GM23338 (cell line): ENCODE data around the gene PLAAT3. TPM values are rescaled to one million over a fixed set of nuclear protein-coding genes. Genes with fewer than 3 reads are reported as not detected.

Experiments used
- ATAC-seq: fragments of 200-7000 bp; cut with Tn5 transposase; 3 replicates; pipeline ENCODE4 v1.9.1; 2020
- DNase-seq: peaks from one replicate; pipeline ENCODE4 v3.0.0-alpha.2; 2015; ENCODE audit warnings: low spot score
- H2AFZ ChIP-seq: fragments of 200-600 bp; sonication (generic); 2 replicates; pipeline ENCODE4 v1.8.0; 2016; ENCODE audit warnings: antibody characterized with exemption, mild to moderate bottlenecking, moderate library complexity
- H3F3A ChIP-seq: fragments of 200-600 bp; sonication (generic); replicated peaks from 2 replicates; pipeline ENCODE4 v1.8.0; 2017; ENCODE audit warnings: antibody characterized with exemption, mixed run types, low read depth
- H3K27ac ChIP-seq: fragments of 200-600 bp; sonication (generic); 2 replicates; pipeline ENCODE4 v1.6.1; 2016; ENCODE audit warnings: low read depth
- H3K27me3 ChIP-seq: fragments of 200-600 bp; sonication (generic); 2 replicates; pipeline ENCODE4 v1.8.0; 2016; ENCODE audit warnings: mild to moderate bottlenecking, mixed run types, moderate library complexity; ENCODE audit not compliant: insufficient read depth
- H3K36me3 ChIP-seq: fragments of 200-600 bp; sonication (generic); 2 replicates; pipeline ENCODE4 v1.8.0; 2016; ENCODE audit warnings: mild to moderate bottlenecking; ENCODE audit not compliant: insufficient read depth
- H3K4me1 ChIP-seq: fragments of 200-600 bp; sonication (generic); 2 replicates; pipeline ENCODE4 v1.8.0; 2016; ENCODE audit warnings: mild to moderate bottlenecking, moderate library complexity; ENCODE audit not compliant: insufficient read depth
- H3K4me2 ChIP-seq: fragments of 200-600 bp; sonication (generic); 2 replicates; pipeline ENCODE4 v1.7.1; 2017; ENCODE audit warnings: mixed run types
- H3K4me3 ChIP-seq: fragments of 200-600 bp; sonication (generic); 2 replicates; pipeline ENCODE4 v1.6.1; 2016; ENCODE audit warnings: mixed run types
- H3K79me2 ChIP-seq: fragments of 200-600 bp; sonication (generic); replicated peaks from 2 replicates; pipeline ENCODE4 v1.8.0; 2017; ENCODE audit warnings: mild to moderate bottlenecking; ENCODE audit not compliant: insufficient read depth
- H3K9me2 ChIP-seq: fragments of 200-600 bp; sonication (generic); 2 replicates; pipeline ENCODE4 v1.8.0; 2017; ENCODE audit not compliant: insufficient read depth
- H4K20me1 ChIP-seq: fragments of 200-600 bp; sonication (generic); replicated peaks from 2 replicates; pipeline ENCODE4 v1.8.0; 2017; ENCODE audit warnings: mild to moderate bottlenecking; ENCODE audit not compliant: insufficient read depth
- H3K27ac Mint-ChIP-seq: 2 replicates; pipeline ENCODE4 v1.8.0; 2020; ENCODE audit warnings: inconsistent platforms, mild to moderate bottlenecking, moderate library complexity, mixed read lengths
- H3K27me3 Mint-ChIP-seq: 3 replicates; pipeline ENCODE4 v1.8.0; 2022; ENCODE audit warnings: low read depth, mild to moderate bottlenecking, moderate library complexity, mixed read lengths, inconsistent platforms; ENCODE audit not compliant: insufficient read depth, poor library complexity
- H3K36me3 Mint-ChIP-seq: 3 replicates; pipeline ENCODE4 v1.8.0; 2021; ENCODE audit warnings: low read depth, mild to moderate bottlenecking, inconsistent platforms, moderate library complexity, mixed read lengths
- H3K4me1 Mint-ChIP-seq: 3 replicates; pipeline ENCODE4 v1.8.0; 2020; ENCODE audit warnings: mild to moderate bottlenecking, inconsistent platforms, mixed read lengths
- H3K4me3 Mint-ChIP-seq: 3 replicates; pipeline ENCODE4 v1.8.0; 2021; ENCODE audit warnings: moderate library complexity, mild to moderate bottlenecking, inconsistent platforms, mixed read lengths
- H3K9me3 Mint-ChIP-seq: 3 replicates; pipeline ENCODE4 v1.8.0; 2020; ENCODE audit warnings: moderate library complexity, mild to moderate bottlenecking, inconsistent platforms, mixed read lengths
- EZH2 ChIP-seq: fragments of 200-600 bp; sonication (generic); IDR thresholded peaks from one replicate; pipeline ENCODE4 v1.8.0; 2017; ENCODE audit warnings: antibody characterized with exemption, mild to moderate bottlenecking, low read depth; ENCODE audit not compliant: unreplicated experiment
- EZH2phosphoT487 ChIP-seq: fragments of 200-600 bp; sonication (generic); IDR thresholded peaks from one replicate; pipeline ENCODE4 v1.8.1; 2018; ENCODE audit warnings: antibody characterized with exemption; ENCODE audit not compliant: unreplicated experiment
- JUNB ChIP-seq: IDR thresholded peaks from one replicate; pipeline ENCODE4 v1.6.1; 2016; ENCODE audit warnings: antibody characterized with exemption; ENCODE audit not compliant: unreplicated experiment
- NANOG ChIP-seq: IDR thresholded peaks from 2 replicates; pipeline ENCODE4 v1.6.1; 2016; ENCODE audit warnings: antibody characterized with exemption, borderline replicate concordance
- REST ChIP-seq: IDR thresholded peaks from one replicate; pipeline ENCODE4 v1.6.1; 2018; ENCODE audit warnings: antibody characterized with exemption; ENCODE audit not compliant: unreplicated experiment
- ZNF114 ChIP-seq: fragments of 250-450 bp; sonication (Bioruptor Pico); IDR thresholded peaks from 2 replicates; pipeline ENCODE4 v1.5.0; 2020; ENCODE audit warnings: mild to moderate bottlenecking, moderate library complexity
- ZNF331 ChIP-seq: fragments of 250-450 bp; sonication (Bioruptor Pico); IDR thresholded peaks from 2 replicates; pipeline ENCODE4 v1.5.0; 2020; ENCODE audit warnings: low read depth, mild to moderate bottlenecking, moderate library complexity
- polyA plus RNA-seq: library from polyadenylated mRNA; unstranded; fragments of >200 nt; fragmentation: Nextera tagmentation; extraction: Ambion mirVana; gene quantifications from 2 replicates; pipeline ENCODE4 v1.2.1, GENCODE V29; 2016
- total RNA-seq: library from RNA; depleted of rRNA; stranded (reverse); fragments of >200 nt; shearing (Covaris generic); gene quantifications from 2 replicates; pipeline ENCODE4 v1.2.3, GENCODE V29; 2014
- TF ChIP-seq, protein P1 (sequence below), 2 experiments: fragments of 200-600 bp in 1 of 2; sonication (generic) in 1 of 2; conservative IDR thresholded peaks; 2 replicates each; pipeline versions ENCODE4 v1.5.1 to v1.6.1; 2016 to 2017; ENCODE audit warnings: antibody characterized with exemption in 2 of 2, low read depth in 2 of 2, mild to moderate bottlenecking in 2 of 2, moderate library complexity in 1 of 2
- TF ChIP-seq, protein P2 (sequence below): fragments of 250-450 bp; sonication (Bioruptor Pico); IDR thresholded peaks from 2 replicates; pipeline ENCODE4 v1.5.0; 2020; ENCODE audit warnings: mild to moderate bottlenecking, moderate library complexity

The PLAAT3 gene
- total and polyA plus RNA-seq, 2 experiments from 2014 or later, result 61.1 to 262 TPM

DNA sequence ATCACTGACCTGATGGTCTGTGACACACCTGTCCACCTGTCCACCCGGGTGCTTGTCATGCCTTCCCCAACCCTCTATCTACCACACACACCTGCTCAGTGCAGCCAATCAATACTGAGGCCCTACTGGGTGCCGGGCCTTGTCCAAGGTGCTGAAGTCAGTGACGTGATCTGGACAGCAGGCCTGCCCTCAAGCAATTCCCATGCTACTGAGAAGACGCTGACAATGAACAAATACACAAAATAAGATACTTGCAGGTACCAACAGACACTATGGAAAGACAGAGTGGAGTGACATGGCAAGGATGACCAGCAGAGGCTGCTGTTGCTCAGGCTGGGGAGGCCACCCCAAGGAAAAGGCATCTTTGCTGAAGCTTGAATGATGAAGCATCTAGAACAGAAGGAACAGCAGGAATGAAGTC is 21.2 kb downstream of the PLAAT3 start:
- H3K36me3 ChIP-seq, result peaks cover 22% of the 10 kb centered on the region
- H3K27me3 ChIP-seq, result no peaks in the 10 kb centered on the region
- no peak overlapping the region for H3K27ac ChIP-seq
- H3K4me1 ChIP-seq, result no peaks in the 10 kb centered on the region
- H3K79me2 ChIP-seq, result peaks cover 10% of the 10 kb centered on the region
- H3K9me3 Mint-ChIP-seq, result peaks cover 18% of the 10 kb centered on the region
- no peaks in the 10 kb centered on the region for H3K4me1 Mint-ChIP-seq
- peaks cover 6% of the 10 kb centered on the region for H3K27me3 Mint-ChIP-seq
- no peak overlapping the region for H3K27ac Mint-ChIP-seq
- 0 out of 2 replicates have a peak, but pooled peaks cover 3% of the 10 kb centered on the region for H3F3A ChIP-seq
- no peak overlapping the region for H3K4me3 Mint-ChIP-seq
- no peak overlapping the region for H3K4me3 ChIP-seq
- no peaks in the 10 kb centered on the region for H3K9me2 ChIP-seq
- H3K36me3 Mint-ChIP-seq, result peaks cover 62% of the 10 kb centered on the region
- no peak overlapping the region for H2AFZ ChIP-seq
- ATAC-seq, result peak; percentile 81
- H4K20me1 ChIP-seq, result no peaks in the 10 kb centered on the region; the same call in 1 of the 2 replicates
- TF ChIP-seq ZNF331 (CRISPR knock-in tag) (no peak), EZH2 (no peak), EZH2phosphoT487 (no peak), ZNF114 (no peak), REST (peak; percentile 82), NANOG (no peak), JUNB (no peak)
- TF ChIP-seq, protein P1, sequence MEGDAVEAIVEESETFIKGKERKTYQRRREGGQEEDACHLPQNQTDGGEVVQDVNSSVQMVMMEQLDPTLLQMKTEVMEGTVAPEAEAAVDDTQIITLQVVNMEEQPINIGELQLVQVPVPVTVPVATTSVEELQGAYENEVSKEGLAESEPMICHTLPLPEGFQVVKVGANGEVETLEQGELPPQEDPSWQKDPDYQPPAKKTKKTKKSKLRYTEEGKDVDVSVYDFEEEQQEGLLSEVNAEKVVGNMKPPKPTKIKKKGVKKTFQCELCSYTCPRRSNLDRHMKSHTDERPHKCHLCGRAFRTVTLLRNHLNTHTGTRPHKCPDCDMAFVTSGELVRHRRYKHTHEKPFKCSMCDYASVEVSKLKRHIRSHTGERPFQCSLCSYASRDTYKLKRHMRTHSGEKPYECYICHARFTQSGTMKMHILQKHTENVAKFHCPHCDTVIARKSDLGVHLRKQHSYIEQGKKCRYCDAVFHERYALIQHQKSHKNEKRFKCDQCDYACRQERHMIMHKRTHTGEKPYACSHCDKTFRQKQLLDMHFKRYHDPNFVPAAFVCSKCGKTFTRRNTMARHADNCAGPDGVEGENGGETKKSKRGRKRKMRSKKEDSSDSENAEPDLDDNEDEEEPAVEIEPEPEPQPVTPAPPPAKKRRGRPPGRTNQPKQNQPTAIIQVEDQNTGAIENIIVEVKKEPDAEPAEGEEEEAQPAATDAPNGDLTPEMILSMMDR (conservative IDR thresholded peaks at IDR 0.05; ENCODE audit: low read depth in 2 of 2), result peak; percentile 68 to 79
- TF ChIP-seq, protein P2, sequence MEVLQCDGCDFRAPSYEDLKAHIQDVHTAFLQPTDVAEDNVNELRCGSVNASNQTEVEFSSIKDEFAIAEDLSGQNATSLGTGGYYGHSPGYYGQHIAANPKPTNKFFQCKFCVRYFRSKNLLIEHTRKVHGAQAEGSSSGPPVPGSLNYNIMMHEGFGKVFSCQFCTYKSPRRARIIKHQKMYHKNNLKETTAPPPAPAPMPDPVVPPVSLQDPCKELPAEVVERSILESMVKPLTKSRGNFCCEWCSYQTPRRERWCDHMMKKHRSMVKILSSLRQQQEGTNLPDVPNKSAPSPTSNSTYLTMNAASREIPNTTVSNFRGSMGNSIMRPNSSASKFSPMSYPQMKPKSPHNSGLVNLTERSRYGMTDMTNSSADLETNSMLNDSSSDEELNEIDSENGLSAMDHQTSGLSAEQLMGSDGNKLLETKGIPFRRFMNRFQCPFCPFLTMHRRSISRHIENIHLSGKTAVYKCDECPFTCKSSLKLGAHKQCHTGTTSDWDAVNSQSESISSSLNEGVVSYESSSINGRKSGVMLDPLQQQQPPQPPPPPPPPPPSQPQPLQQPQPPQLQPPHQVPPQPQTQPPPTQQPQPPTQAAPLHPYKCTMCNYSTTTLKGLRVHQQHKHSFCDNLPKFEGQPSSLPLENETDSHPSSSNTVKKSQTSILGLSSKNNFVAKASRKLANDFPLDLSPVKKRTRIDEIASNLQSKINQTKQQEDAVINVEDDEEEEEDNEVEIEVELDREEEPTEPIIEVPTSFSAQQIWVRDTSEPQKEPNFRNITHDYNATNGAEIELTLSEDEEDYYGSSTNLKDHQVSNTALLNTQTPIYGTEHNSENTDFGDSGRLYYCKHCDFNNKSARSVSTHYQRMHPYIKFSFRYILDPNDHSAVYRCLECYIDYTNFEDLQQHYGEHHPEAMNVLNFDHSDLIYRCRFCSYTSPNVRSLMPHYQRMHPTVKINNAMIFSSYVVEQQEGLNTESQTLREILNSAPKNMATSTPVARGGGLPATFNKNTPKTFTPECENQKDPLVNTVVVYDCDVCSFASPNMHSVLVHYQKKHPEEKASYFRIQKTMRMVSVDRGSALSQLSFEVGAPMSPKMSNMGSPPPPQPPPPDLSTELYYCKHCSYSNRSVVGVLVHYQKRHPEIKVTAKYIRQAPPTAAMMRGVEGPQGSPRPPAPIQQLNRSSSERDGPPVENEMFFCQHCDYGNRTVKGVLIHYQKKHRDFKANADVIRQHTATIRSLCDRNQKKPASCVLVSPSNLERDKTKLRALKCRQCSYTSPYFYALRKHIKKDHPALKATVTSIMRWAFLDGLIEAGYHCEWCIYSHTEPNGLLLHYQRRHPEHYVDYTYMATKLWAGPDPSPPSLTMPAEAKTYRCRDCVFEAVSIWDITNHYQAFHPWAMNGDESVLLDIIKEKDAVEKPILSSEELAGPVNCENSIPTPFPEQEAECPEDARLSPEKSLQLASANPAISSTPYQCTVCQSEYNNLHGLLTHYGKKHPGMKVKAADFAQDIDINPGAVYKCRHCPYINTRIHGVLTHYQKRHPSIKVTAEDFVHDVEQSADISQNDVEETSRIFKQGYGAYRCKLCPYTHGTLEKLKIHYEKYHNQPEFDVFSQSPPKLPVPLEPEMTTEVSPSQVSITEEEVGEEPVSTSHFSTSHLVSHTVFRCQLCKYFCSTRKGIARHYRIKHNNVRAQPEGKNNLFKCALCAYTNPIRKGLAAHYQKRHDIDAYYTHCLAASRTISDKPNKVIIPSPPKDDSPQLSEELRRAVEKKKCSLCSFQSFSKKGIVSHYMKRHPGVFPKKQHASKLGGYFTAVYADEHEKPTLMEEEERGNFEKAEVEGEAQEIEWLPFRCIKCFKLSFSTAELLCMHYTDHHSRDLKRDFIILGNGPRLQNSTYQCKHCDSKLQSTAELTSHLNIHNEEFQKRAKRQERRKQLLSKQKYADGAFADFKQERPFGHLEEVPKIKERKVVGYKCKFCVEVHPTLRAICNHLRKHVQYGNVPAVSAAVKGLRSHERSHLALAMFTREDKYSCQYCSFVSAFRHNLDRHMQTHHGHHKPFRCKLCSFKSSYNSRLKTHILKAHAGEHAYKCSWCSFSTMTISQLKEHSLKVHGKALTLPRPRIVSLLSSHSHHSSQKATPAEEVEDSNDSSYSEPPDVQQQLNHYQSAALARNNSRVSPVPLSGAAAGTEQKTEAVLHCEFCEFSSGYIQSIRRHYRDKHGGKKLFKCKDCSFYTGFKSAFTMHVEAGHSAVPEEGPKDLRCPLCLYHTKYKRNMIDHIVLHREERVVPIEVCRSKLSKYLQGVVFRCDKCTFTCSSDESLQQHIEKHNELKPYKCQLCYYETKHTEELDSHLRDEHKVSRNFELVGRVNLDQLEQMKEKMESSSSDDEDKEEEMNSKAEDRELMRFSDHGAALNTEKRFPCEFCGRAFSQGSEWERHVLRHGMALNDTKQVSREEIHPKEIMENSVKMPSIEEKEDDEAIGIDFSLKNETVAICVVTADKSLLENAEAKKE (CRISPR knock-in tag), result no peak; the same call in 1 of the 2 replicates
- DNase-seq, result peak; percentile 60
- H3K4me2 ChIP-seq, result no peak overlapping the region
